Dendritic cell treated with granulocyte-macrophage colony-stimulating factor and Interleukin-4, amounts not matched to agents 40 ng/mL and 50 ng/mL, for 4 days (primary cell): ENCODE measurements around the gene GIMD1.
"Not testable (repeated sequence)": the region's sequence is repeated elsewhere in the genome, so short reads cannot be mapped to it uniquely, and the experiment has no call there.

Experiments
- H3K27ac Mint-ChIP-seq: one replicate; pipeline ENCODE4 v1.8.0; 2022; ENCODE audit warnings: mild to moderate bottlenecking, mixed read lengths
- H3K27me3 Mint-ChIP-seq: one replicate; pipeline ENCODE4 v1.8.0; 2022; ENCODE audit warnings: mild to moderate bottlenecking, mixed read lengths
- H3K36me3 Mint-ChIP-seq: one replicate; pipeline ENCODE4 v1.8.0; 2022; ENCODE audit warnings: low read depth, mixed read lengths
- H3K4me1 Mint-ChIP-seq: one replicate; pipeline ENCODE4 v1.8.0; 2022; ENCODE audit warnings: low read depth, mixed read lengths
- H3K4me3 Mint-ChIP-seq: one replicate; pipeline ENCODE4 v1.8.0; 2022; ENCODE audit warnings: mild to moderate bottlenecking, moderate library complexity, mixed read lengths
- H3K9me3 Mint-ChIP-seq: one replicate; pipeline ENCODE4 v1.8.0; 2022; ENCODE audit warnings: mixed read lengths
- intact Hi-C: fragments of 100-400 bp; cut with micrococcal nuclease; formaldehyde crosslinking; loops from one replicate; pipeline ENCODE4 v1.15.0; 2022

The GIMD1 gene

DNA sequence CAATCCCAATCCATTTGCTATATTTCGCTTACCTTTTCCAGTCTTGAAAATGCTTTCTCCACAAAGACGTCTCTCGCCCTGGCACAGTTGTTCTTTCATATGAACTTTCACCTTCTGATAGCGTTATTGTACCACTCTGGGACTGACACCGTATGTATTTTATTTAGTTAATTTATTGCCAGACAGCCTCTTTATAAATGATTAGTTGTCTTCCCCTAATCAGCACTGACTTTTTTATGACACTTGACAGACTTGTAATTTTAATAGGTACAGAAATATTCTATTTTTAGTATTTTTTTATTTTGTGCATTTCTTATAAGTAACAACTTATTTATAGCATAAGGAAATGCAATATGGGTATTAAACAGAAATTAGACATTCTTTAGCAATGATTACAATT, at the start of gene GIMD1:
GIMD1 (minus strand) TSS at position 101 of the 400 bp plus-strand sequence. CDS start 1,343 bp downstream, outside the sequence.
- intact Hi-C loops = loop anchor here (1.0 kb wide), 1 partner anchor 530 kb away; no protein-coding TSS in a partner anchor
- H3K27me3 Mint-ChIP-seq = peaks cover 3% of the 10 kb centered on the region
- no peaks in the 10 kb centered on the region for H3K9me3 Mint-ChIP-seq
- H3K4me1 Mint-ChIP-seq = peaks cover 14% of the 10 kb centered on the region
- no peak within 1 kb of the TSS for H3K27ac Mint-ChIP-seq
- no peak within 1 kb of the TSS for H3K4me3 Mint-ChIP-seq
- no peaks in the 10 kb centered on the region for H3K36me3 Mint-ChIP-seq

DNA sequence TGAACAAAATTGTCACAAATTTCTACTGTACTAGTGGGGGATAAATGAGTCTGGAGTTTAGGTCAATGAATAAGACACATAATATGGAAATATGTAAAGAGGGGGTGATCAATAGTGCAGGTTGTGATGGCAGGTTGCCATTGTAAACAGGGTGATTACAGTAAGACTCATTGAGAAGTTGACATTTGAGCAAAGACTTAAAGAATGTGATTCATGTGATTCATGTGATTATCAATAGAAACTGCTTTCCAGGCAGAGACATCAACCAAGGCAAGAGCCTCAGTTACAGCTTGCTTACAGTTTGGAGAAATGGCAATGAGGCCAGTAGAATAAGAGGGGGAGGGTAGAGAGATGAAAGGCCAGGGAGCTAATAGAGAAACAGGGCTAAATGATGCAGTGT, 45.8 kb upstream of the GIMD1 start:
- Mint-ChIP-seq H3K9me3 (no peaks in the 10 kb centered on the region), H3K27me3 (no peaks in the 10 kb centered on the region), H3K4me3 (no peak overlapping the region), H3K27ac (no peak overlapping the region), H3K4me1 (no peaks in the 10 kb centered on the region), H3K36me3 (no peaks in the 10 kb centered on the region)
- intact Hi-C loops = no loop called here

DNA sequence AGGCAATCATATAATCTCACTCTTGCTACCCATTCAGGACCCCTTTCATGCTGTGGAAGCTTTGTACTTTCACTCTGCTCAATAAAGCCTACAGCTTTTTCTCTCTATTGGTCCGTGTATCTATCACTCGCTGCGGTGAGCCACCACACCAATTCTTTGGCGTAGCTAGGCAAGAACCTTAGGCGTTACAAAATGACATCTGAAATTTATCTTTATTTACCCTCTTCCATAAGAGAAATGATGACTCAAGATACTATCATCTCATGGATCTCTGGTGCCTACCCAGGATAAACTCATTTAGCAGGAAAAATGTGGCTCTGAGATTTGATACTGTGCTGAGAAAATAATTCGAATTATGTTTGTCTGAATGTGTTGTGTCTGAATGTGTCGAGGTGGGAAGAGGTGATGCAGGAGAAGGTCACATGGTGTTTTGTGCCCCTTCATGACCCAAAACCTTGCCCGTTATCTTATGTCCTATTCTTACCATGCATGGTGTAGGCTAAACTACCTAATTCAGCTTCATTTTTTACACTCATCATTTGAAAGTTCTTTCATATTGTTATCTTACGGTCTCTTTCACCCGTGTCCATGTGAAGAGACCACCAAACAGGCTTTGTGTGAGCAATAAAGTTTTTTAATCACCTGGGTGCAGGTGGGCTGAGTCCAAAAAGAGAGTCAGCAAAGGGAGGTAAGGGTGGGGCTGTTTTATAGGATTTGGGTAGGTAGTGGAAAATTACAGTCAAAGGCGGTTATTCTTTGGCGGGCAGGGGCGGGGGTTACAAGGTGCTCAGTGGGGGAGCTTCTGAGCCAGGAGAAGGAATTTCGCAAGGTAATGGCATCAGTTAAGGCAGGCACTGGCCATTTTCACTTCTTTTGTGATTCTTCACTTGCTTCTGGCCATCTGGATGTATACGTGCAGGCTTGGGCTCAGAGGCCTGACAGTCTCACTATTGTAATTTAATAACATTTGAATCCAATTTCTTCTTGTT, 41.6 kb upstream of the GIMD1 start:
- intact Hi-C loops = no loop called here
- no peaks in the 10 kb centered on the region for H3K27me3 Mint-ChIP-seq
- H3K4me3 Mint-ChIP-seq = no peak overlapping the region
- H3K4me1 Mint-ChIP-seq = no peaks in the 10 kb centered on the region
- H3K9me3 Mint-ChIP-seq = no peaks in the 10 kb centered on the region
- H3K36me3 Mint-ChIP-seq = no peaks in the 10 kb centered on the region
- no peak overlapping the region for H3K27ac Mint-ChIP-seq

DNA sequence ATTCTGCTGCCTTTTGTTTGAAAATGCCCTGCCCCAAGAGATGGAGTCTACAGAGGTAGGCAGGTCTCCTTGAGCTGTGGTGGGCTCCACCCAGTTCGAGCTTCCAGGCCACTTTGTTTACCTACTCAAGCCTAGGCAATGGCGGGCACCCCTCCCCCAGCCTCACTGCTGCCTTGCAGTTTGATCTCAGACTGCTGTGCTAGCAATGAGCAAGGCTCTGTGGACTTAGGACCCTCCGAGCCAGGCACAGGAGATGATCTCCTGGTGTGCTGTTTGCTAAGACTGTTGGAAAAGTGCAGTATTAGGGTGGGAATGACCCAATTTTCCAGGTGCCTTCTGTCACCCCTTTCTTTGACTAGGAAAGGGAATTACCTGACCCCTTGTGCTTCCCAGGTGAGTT, 39.4 kb upstream of the GIMD1 start:
- H3K4me3 Mint-ChIP-seq, H3K36me3 Mint-ChIP-seq, H3K4me1 Mint-ChIP-seq, intact Hi-C loops, H3K27me3 Mint-ChIP-seq, H3K27ac Mint-ChIP-seq, H3K9me3 Mint-ChIP-seq: not testable (repeated sequence)

DNA sequence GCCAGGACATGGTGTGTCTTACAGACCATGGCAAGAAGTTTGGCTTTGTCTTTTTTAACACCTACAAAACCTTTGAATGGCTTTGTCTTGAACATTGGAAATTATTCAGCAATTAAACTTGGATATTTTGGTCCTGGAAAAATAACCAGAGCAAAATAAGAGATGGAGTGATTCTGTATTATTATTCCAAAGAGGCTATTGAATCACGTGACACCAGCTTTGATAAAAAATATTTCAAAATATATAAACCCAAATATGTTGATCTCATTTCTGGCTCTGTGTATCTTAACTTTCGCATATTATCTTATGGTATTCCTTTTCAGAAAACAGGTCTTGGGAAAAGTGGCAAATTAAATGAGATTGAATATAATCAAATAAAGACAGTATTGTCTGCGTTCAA, 32.6 kb upstream of the GIMD1 start:
- Mint-ChIP-seq H3K4me1 (no peaks in the 10 kb centered on the region), H3K36me3 (no peaks in the 10 kb centered on the region), H3K27me3 (no peaks in the 10 kb centered on the region), H3K4me3 (no peak overlapping the region), H3K27ac (no peak overlapping the region), H3K9me3 (peaks cover 22% of the 10 kb centered on the region)
- intact Hi-C loops = no loop called here

DNA sequence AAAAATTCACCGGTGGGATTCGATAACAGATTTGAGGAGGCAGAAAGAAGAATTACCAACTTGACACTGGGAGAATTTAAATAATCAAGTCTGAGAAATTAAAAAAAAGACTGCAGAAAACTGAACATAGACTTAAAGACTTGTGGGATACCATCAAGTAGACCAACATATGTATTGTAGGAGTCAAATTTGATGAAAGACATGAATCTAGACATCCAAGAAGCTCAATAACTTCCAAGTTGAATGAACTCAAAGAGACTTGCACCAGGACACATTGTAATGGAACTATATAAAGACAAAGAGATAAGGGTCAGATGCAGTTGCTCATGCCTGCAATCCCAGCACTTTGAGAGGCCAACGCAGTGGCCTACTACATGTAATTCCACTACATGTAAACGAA, 30.3 kb upstream of the GIMD1 start:
- H3K9me3 Mint-ChIP-seq = peaks cover 42% of the 10 kb centered on the region
- not testable (repeated sequence) for H3K27ac Mint-ChIP-seq

DNA sequence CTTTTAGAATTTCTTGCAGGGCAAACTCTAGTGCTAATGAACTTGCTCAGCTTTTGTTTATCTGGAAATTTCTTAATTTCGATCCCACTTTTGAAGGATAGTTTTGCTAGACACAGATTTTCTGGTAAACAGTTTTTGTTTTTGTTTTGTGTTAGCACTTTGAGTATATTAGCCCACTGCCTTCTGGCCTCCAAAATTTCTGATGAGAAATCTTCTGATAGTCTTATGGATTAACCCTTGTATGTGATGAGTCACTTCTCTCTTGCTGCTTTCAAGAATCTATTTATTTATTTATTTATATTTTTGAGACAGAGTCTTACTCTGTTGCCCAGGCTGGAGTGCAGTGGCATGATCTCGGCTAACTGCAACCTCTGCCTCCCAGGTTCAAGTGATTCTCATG, 27.0 kb upstream of the GIMD1 start:
- no peak overlapping the region for H3K27ac Mint-ChIP-seq
- intact Hi-C loops = no loop called here
- H3K27me3 Mint-ChIP-seq = no peaks in the 10 kb centered on the region
- H3K9me3 Mint-ChIP-seq = peaks cover 50% of the 10 kb centered on the region
- no peaks in the 10 kb centered on the region for H3K4me1 Mint-ChIP-seq
- H3K4me3 Mint-ChIP-seq = no peak overlapping the region
- H3K36me3 Mint-ChIP-seq = no peaks in the 10 kb centered on the region

More for the DNA sequence above, 30.3 kb upstream of the GIMD1 start:
- H3K36me3 Mint-ChIP-seq, H3K4me3 Mint-ChIP-seq, H3K4me1 Mint-ChIP-seq, H3K27me3 Mint-ChIP-seq, intact Hi-C loops: not testable (repeated sequence)

DNA sequence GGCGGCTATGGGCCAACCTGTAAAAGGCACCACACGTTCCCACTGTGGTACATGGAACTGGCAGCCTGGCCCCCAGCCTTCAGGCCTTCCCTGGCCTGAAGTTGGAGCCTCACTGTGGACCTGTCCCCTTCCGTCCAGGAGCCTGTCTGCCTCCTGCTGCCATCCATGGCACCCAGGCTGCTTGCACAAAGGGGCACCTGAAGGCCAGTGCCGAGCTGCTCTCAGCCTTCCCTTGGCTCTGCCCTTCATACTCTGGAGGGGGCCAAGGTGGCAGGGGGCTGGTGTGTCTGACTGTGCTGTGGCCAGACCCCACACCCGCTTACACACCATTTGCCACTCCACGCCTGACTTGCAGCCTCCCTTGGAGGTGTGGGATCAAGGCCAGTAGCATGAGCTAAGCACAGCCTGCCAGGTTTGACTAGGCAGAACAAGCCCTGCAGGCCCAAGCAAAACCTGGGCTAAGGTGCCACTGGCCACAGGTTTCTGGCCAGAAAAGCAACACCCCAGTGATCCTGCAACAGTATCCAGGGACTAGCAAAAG, 17.3 kb upstream of the GIMD1 start:
- H3K9me3 Mint-ChIP-seq = no peaks in the 10 kb centered on the region
- intact Hi-C loops = no loop called here
- H3K4me3 Mint-ChIP-seq = no peak overlapping the region
- H3K36me3 Mint-ChIP-seq = no peaks in the 10 kb centered on the region
- H3K4me1 Mint-ChIP-seq = no peaks in the 10 kb centered on the region
- no peak overlapping the region for H3K27ac Mint-ChIP-seq
- no peaks in the 10 kb centered on the region for H3K27me3 Mint-ChIP-seq

DNA sequence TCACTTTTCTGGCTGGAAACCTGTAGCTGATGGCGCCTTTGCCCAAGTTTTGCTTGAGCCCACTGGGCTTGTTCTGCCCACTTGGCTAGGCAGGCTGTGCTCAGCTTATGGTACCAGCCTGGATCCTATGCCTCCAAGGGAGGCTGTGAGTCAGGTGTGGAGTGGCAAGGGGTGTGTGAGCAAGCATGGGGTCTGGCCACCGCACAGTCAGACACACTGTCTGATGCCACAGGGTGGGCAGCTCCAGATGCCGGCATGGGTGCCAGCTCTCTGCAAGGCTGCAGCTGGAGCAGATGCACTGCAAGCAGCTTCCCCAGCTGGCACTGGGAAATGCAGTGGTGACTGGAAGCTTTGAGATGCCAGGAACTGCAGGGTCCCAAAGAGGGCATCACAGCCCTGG, 16.3 kb upstream of the GIMD1 start:
- intact Hi-C loops = no loop called here
- no peaks in the 10 kb centered on the region for H3K36me3 Mint-ChIP-seq
- no peaks in the 10 kb centered on the region for H3K9me3 Mint-ChIP-seq
- no peaks in the 10 kb centered on the region for H3K4me1 Mint-ChIP-seq
- H3K4me3 Mint-ChIP-seq = no peak overlapping the region
- H3K27ac Mint-ChIP-seq = no peak overlapping the region
- no peaks in the 10 kb centered on the region for H3K27me3 Mint-ChIP-seq

DNA sequence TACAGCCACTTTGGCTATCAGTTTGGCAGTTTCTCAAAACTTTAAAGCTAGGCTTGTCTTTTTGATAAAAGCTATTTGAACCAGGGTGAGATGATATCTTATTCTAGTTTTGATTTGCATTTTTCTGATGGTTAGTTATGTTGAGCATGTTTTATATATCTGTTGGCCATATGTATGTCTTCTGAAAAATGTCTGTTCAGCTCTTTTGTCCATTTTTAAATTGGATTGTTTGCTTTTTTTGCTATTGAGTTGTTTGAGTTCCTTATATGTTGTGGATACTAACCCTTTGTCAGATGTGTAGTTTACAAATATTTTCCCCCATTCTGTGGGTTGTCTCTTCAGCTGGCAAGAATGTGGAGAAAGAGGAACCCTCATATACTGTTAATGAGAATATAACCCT, 11.6 kb upstream of the GIMD1 start:
- H3K27ac Mint-ChIP-seq = no peak overlapping the region
- intact Hi-C loops = no loop called here
- no peak overlapping the region for H3K4me3 Mint-ChIP-seq
- H3K36me3 Mint-ChIP-seq = no peaks in the 10 kb centered on the region
- H3K27me3 Mint-ChIP-seq = no peaks in the 10 kb centered on the region
- H3K9me3 Mint-ChIP-seq = no peaks in the 10 kb centered on the region
- H3K4me1 Mint-ChIP-seq = no peaks in the 10 kb centered on the region

DNA sequence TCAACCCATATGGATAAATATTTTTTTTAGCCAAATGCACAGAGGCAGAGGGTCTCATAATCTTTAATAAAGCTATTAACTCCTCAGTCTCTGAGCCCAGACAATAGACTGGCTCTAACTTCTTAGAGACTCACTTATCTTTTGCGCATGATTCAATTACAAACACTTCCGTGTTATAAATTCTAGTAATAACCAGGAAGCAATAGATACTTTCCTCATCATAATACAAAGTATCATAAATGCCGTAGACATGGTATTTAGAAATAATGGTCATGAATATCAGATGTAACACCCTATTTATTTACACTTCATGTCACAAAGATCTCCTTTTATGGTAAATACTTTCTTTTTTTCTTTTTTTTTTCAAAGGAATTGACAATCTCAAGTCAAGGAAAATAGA, 4.4 kb upstream of the GIMD1 start:
- peaks cover 7% of the 10 kb centered on the region for H3K27me3 Mint-ChIP-seq

DNA sequence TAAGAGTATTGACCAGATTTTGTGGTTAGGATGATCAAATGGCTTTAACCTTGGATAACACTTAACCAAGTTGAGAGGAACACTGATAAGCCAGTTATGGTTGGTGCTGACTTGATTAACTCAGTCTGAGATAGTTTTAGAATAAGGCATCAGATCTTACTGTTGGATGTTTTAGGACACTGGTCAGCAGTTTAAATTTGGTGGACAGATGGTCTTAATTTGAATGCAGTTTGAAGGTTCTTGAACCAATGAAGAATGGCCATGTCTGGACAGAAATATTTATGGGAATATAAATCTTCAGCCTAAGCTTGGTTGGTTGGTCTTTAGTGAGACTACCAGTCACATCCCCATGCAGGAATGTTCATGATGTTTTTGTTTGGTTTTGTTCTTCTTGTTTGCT, 2.6 kb upstream of the GIMD1 start:
- no peaks in the 10 kb centered on the region for H3K36me3 Mint-ChIP-seq
- peaks cover 7% of the 10 kb centered on the region for H3K27me3 Mint-ChIP-seq
- intact Hi-C loops = loop anchor here (2.0 to 10.0 kb wide), 2 partner anchors 438 to 814 kb away; no protein-coding TSS in a partner anchor

More for the DNA sequence above, 4.4 kb upstream of the GIMD1 start:
- Mint-ChIP-seq H3K27ac (no peak overlapping the region), H3K4me3 (no peak overlapping the region), H3K36me3 (no peaks in the 10 kb centered on the region), H3K4me1 (peaks cover 6% of the 10 kb centered on the region), H3K9me3 (no peaks in the 10 kb centered on the region)
- intact Hi-C loops = loop anchor here (10.0 kb wide), 1 partner anchor 812 kb away; no protein-coding TSS in a partner anchor

DNA sequence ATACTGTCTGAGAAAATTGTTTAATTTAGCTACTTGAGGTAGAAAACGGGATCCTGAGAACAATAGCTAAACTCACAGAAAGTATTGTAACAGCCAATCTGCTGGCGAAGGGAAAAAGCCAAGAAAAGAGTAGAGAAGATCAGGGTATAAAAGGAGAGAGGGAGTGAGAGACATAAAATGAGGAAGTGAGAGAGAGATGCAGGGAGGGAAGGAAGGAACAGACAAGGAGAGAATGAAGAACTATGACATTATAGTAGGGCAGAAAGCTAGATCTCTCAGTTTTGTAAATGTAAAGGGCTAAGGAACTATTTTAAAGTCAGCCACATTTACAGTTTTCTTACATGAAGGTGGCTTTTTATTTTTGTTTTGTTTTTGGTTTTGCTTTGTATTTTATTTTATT, 1.6 kb upstream of the GIMD1 start:
- Mint-ChIP-seq H3K36me3 (no peaks in the 10 kb centered on the region), H3K4me3 (no peak overlapping the region), H3K4me1 (peaks cover 14% of the 10 kb centered on the region), H3K9me3 (no peaks in the 10 kb centered on the region), H3K27ac (no peak overlapping the region), H3K27me3 (peaks cover 7% of the 10 kb centered on the region)
- intact Hi-C loops = loop anchor here (2.0 to 10.0 kb wide), 2 partner anchors 439 to 815 kb away; no protein-coding TSS in a partner anchor

More for the DNA sequence above, 2.6 kb upstream of the GIMD1 start:
- H3K4me1 Mint-ChIP-seq = peaks cover 9% of the 10 kb centered on the region
- H3K4me3 Mint-ChIP-seq = no peak overlapping the region
- H3K27ac Mint-ChIP-seq = no peak overlapping the region
- no peaks in the 10 kb centered on the region for H3K9me3 Mint-ChIP-seq

DNA sequence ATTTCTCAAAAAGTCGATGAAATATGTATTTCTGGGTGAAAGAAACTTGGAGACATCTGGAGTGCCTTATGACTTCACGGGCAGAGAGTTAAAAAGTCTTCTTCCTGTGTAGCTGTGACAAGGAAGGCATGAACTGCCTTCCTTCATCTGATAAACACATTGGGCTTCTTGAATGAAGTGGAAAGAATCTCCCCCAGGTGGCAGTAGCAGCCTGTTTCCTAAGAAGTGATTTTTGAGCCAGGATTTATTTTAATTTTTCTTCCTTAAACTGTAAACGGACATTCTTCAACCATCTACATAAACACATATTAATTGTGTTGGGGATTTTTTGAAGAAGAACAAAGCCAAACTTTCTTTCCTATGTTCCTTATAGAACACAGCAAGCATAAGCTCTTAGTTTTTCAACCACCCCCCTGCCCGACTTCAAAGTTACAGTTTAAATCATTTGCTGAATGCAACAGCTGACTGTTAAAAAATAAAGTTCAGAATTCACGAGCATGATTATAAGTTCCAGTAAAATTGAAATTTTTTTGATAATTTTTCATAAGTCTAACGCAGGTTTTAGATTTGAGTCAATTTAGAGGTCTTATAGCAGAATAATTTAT, 980 bp upstream of the GIMD1 start:
- intact Hi-C loops = loop anchor here (1.0 to 10.0 kb wide), 3 partner anchors 439 to 815 kb away; no protein-coding TSS in a partner anchor
- Mint-ChIP-seq H3K4me3 (no peak overlapping the region), H3K27ac (no peak overlapping the region)

More for the DNA sequence above, 980 bp upstream of the GIMD1 start:
- peaks cover 14% of the 10 kb centered on the region for H3K4me1 Mint-ChIP-seq
- no peaks in the 10 kb centered on the region for H3K36me3 Mint-ChIP-seq
- peaks cover 5% of the 10 kb centered on the region for H3K27me3 Mint-ChIP-seq
- no peaks in the 10 kb centered on the region for H3K9me3 Mint-ChIP-seq
